HG02938 (cell line): ENCODE results near the gene STYK1.

Experiments
- ATAC-seq: cut with Tn5 transposase; IDR thresholded peaks from one replicate; pipeline ENCODE4 v1.9.1; 2021; ENCODE audit warnings: mild to moderate bottlenecking, moderate library complexity; ENCODE audit not compliant: unreplicated experiment

The STYK1 gene

GRCh38 chr12:10571141-10571540 is 102.7 kb downstream of the STYK1 start:
- ATAC-seq = no peak
